MV-4-11 (cell line): Measurements from ENCODE around the gene CACNA2D2.

ENCODE experiments used
- DNase-seq: peaks from one replicate; lab custom pipeline; 2025; lab: John Stamatoyannopoulos, UW

CACNA2D2 gene

GRCh38 chr3:50495609-50496423 is 7.6 kb downstream of the CACNA2D2 start:
- no peak for DNase-seq

- DNase-seq: no peak
These were observed 9.3 kb downstream of the CACNA2D2 start for GRCh38 chr3:50494126-50494525.

GRCh38 chr3:50493623-50494022 is 9.8 kb downstream of the CACNA2D2 start:
- DNase-seq: no peak

GRCh38 chr3:50493086-50493485 is 10.3 kb downstream of the CACNA2D2 start:
- no peak for DNase-seq

GRCh38 chr3:50491023-50491422 is 12.4 kb downstream of the CACNA2D2 start:
- DNase-seq: no peak

- no peak for DNase-seq
These were observed 13.0 kb downstream of the CACNA2D2 start for GRCh38 chr3:50490424-50490823.

GRCh38 chr3:50487181-50487580 is 16.3 kb downstream of the CACNA2D2 start:
- no peak for DNase-seq

GRCh38 chr3:50486219-50486888 is 17.1 kb downstream of the CACNA2D2 start:
- DNase-seq: no peak

- no peak for DNase-seq
These were observed 18.7 kb downstream of the CACNA2D2 start for GRCh38 chr3:50484722-50485121.

- no peak for DNase-seq
These were observed 20.1 kb downstream of the CACNA2D2 start for GRCh38 chr3:50483374-50483773.

GRCh38 chr3:50481992-50482391 is 21.4 kb downstream of the CACNA2D2 start:
- DNase-seq: no peak

GRCh38 chr3:50480471-50480870 is 23.0 kb downstream of the CACNA2D2 start:
- DNase-seq: no peak

- no peak for DNase-seq
These were observed 23.9 kb downstream of the CACNA2D2 start for GRCh38 chr3:50479523-50479922.

- no peak for DNase-seq
These were observed 24.7 kb downstream of the CACNA2D2 start for GRCh38 chr3:50478671-50479260.

- DNase-seq: no peak
These were observed 25.4 kb downstream of the CACNA2D2 start for GRCh38 chr3:50478051-50478450.

- DNase-seq: no peak
These were observed 28.1 kb downstream of the CACNA2D2 start for GRCh38 chr3:50475348-50475747.

GRCh38 chr3:50474717-50475116 is 28.7 kb downstream of the CACNA2D2 start:
- no peak for DNase-seq

GRCh38 chr3:50473768-50474167 is 29.7 kb downstream of the CACNA2D2 start:
- no peak for DNase-seq

- peak; percentile 6 for DNase-seq
These were observed 30.5 kb downstream of the CACNA2D2 start for GRCh38 chr3:50472958-50473357.

GRCh38 chr3:50470658-50471057 is 32.8 kb downstream of the CACNA2D2 start:
- no peak for DNase-seq

- no peak for DNase-seq
These were observed 35.5 kb downstream of the CACNA2D2 start for GRCh38 chr3:50467919-50468318.

GRCh38 chr3:50466177-50466576 is 37.3 kb downstream of the CACNA2D2 start:
- DNase-seq: no peak

- no peak for DNase-seq
These were observed 38.9 kb downstream of the CACNA2D2 start for GRCh38 chr3:50464569-50464968.
